Stimulated activated CD8-positive, alpha-beta memory T cell treated with anti-CD3 and anti-CD28 coated beads, Interleukin-2, amount 100 ng/mL, for 48 hours (primary cell): Measurements from ENCODE around the gene CDKN1C.

ENCODE experiments used
- DNase-seq, 2 donors: peaks; one replicate each; pipeline ENCODE4 v3.0.0-alpha.2; 2020; ENCODE audit warnings: low read depth in 2 of 2

CDKN1C gene

DNA sequence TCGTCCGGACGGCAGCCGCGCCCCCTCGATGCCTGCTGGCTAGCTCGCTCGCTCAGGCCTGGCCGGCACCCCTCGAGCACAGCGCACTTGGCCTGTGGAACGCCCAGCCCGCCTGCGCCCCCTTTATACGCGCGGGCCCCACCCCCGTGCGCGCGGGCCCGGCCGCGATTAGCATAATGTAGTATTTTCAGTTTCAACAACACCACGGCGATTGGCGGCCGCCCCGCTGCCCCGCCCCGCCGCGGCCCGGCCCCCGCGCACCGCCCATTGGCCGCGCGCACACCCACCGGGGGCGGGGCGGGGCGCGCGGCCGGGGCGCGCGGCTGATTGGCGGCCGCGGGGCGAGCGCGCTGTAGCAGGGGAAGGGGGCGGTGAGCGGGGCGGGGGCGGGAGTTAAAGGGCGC is at the start of gene CDKN1C:
TSS of gene CDKN1C (minus strand) at position 98 of the 404 bp plus-strand sequence. CDS start 319 bp downstream, outside the sequence.
- DNase-seq: peak; percentile 60 to 73

DNA sequence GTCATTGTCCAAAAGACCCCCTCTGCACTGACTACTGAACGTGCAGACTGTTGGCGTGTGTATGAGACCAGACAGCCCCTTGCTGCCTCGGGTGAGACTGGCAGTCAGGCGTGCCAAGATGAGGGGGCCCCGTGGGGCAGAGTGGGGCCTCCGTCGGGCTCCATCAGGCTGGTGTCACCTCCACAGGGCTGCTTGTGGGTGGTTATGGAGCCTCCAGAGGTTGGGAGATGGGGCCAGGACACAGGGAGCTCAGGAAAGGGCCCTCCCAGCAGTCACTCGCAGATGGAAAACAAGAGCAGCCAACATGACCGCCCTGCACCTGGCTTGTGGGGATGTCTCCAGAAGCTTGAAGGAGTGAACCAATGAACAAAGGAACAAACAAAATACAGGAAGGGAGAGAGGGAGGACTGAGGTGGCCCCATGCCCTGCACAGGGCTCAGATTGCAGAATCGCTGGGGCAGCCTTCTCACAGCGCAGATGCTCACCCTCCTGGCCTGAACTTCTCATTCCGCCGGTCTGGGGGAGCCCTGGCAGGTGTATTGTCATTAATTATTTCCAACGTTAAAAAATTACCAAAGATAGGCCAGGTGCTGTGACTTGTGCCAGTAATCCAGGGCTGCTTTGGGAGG is 49.1 kb upstream of the CDKN1C start:
- DNase-seq: no peak

- DNase-seq: no peak
These were observed 48.5 kb upstream of the CDKN1C start for GRCh38 chr11:2934021-2934550.

DNA sequence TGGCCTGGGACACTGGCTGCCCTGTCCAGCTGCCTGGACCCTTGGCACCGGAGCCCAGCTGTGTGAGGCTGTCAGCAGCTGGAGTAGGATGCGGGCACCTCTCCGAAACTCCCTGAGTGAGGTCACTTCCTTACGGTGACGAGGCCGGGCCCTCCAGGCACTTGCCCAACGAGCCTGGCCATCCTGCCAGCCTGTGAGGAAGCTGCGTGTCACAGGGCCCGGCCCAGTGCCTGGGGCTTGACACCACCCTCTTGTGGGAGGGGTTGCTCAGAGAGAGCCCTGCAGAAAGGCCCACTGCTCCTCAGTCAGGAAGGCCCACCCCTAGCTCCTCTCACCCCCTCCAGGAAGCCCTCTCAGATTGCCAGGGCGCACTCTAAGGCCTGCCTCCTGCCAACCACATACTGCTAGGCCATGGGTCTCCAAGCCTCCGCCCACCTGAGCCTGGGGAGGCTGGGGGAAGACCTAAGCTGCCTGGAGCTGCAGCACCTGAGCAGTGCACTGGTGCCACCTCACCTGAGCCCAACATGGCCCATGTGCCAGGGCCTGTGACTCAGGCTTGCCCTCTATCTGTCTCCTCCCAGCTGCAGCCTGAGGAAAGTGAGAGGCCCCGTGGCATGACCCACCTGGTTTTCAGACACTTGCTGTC is 47.9 kb upstream of the CDKN1C start:
- peak; percentile 38 to 40 for DNase-seq

GRCh38 chr11:2932850-2933251 is 47.3 kb upstream of the CDKN1C start:
- no peak for DNase-seq

DNA sequence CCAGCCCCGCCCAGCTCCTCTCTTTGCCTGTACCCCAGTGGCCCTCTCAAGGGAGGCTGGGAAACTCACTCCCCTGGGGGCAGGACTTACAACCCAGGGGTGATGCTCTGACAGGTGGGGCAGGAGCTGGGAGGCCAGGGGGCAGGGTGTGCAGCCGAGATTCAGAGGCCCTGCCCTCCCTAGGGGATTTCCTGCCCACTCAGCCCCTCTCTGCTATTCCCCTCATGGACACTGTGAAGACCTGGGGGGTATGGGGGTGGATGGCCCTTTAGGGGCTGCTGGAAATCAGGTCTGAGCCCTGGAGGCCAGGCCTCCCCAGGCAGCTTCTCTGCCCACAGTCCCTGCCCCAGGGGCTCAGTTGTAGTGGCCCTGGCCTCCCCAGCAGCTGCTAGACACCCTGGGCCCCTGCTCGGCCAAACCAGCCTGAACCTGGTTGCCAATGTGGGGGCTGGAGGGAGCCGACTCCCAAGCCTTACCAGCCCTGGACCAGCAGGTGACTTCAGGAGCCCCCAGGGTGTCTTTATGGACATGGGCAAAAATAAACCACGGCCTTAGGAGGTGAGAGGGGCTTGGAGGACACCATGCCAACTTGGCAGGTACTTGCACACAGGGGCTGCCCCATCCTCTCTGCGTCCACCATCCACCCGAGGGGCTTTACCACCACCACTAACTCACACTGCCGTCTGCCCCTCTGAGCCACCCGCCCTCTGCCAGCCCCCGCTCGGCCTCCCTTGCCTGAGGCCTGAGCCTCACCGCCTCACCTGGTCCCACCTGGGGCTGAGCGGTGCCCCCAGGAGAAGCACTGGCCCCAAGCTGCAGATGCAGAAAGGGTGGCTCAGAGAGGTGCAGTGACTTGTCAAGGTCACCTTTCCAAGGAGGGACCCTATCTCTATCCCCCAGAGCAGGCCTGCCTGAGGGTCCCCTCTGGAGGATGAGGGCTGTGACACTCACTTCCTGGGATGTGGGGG is 46.5 kb upstream of the CDKN1C start:
- no peak for DNase-seq

GRCh38 chr11:2931420-2931746 is 45.8 kb upstream of the CDKN1C start:
- no peak for DNase-seq

GRCh38 chr11:2930704-2931419 is 45.3 kb upstream of the CDKN1C start:
- peak in 1 of 2 donors; percentile 34 for DNase-seq

- DNase-seq: peak; percentile 38 to 49
These were observed 44.6 kb upstream of the CDKN1C start for GRCh38 chr11:2929950-2930703.

DNA sequence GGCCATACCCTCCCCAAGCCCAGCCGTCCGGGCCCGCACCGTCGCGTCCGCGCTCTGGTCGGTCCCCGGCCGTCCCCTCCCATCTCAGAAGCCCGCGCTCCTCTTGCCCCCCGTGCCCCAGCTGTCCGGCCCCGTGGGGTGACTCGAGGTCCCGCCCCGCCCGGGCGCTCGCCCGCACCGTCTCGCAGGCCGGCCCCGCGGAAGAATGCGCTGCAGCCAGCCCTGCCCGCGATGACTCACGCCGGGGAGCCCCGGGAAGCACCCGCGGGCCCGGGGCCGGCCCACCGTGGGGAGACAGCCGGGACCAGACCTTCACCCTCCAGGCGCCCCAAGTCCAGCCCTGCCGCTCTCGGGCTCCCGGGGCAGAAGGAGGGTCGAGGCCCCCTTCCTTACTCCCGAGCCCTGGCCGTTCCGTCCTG is 44.0 kb upstream of the CDKN1C start:
- DNase-seq: peak; percentile 33 to 54

- DNase-seq: peak; percentile 44 to 45
These were observed 43.3 kb upstream of the CDKN1C start, which contains the start of gene PHLDA2 for GRCh38 chr11:2928605-2929530. TSS of gene PHLDA2 (minus strand) at chr11:2929420. CDS start at chr11:2929364, 56 bp downstream.

DNA sequence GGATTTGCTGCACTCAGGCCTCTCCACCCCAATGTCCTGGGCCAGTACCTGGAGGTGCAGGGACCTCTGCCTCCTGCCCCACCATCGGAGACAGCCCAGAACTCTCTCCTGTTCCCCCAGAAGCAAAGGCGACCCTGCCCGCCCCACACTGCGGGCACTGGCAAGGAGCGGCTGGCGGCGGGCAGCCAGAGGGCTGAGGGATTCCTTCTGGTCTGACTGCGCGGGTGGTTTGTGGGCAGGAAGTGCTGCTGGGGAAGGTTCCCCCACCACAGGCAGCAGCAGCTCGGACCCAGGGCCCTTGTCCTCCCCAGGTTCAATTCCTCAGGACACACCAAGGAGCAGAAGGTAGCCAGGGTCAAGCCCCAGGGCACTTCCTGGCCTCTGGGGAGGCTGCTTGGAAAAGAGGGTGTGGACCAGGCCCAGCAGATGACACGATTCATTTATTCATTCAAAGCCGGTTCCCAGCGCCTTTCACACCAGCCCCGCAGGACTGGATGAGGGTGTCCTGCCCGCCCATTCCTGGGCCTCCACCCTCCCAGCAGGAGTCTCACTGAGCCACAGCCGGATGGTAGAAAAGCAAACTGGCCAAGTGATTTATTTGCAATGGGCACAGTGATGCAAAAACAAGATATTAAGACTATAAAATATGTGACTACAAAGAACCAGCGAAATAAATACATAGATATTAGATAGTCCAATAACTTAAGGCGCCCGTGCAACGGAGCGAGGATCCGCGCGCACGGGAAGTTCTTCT is 42.5 kb upstream of the CDKN1C start:
- DNase-seq: no peak

DNA sequence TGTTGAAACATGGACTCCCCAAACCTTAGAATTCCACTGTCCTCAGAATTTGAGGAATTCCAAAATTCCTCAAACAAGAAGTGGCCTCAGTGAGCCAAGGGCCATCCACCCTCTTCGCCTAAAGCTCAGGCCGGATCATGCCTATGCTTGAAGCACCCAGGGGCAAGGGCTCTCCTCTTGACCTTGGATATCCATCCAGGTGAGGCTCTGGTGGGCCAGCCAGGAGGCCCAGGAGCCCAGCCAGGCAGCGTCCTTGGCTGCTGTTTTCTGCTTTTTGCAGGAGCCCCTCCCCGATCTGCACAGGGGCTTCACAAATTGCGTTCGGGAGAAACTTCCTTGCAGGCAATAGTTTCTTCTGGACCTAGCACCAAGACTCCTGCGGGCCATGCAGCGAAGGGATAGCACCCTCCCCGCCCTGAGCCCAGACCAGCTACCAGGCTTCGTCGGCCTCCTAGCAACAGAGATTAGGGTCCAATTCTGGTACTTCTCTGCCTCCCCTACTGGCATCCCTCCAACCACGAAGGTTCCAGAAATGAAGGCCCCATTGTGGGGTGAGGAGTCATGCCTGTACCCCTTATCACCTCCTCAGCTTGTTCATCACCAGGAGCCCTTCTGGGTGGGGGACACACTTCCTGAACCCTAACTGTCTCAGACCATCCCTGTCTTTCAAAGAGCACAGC is 41.7 kb upstream of the CDKN1C start:
- DNase-seq: no peak

- no peak for DNase-seq
These were observed 41.1 kb upstream of the CDKN1C start for GRCh38 chr11:2926611-2927051.

GRCh38 chr11:2924821-2925675 is 39.5 kb upstream of the CDKN1C start:
- no peak for DNase-seq

- DNase-seq: no peak
These were observed 38.8 kb upstream of the CDKN1C start for GRCh38 chr11:2924381-2924780.
